Brain microvascular endothelial cell (primary cell): ENCODE results near the gene RYR2.

ENCODE experiments used
- DNase-seq: peaks from one replicate; pipeline ENCODE4 v3.0.0-alpha.2; 2020
- H3K27ac ChIP-seq: fragments of 250-450 bp; sonication (Bioruptor Pico); 2 replicates; pipeline ENCODE4 v1.5.1; 2020; ENCODE audit warnings: mild to moderate bottlenecking, moderate library complexity
- H3K27me3 ChIP-seq: fragments of 250-450 bp; sonication (Bioruptor Pico); replicated peaks from 2 replicates; pipeline ENCODE4 v1.5.1; 2020; ENCODE audit warnings: mild to moderate bottlenecking
- H3K36me3 ChIP-seq: fragments of 250-450 bp; sonication (Bioruptor Pico); replicated peaks from 2 replicates; pipeline ENCODE4 v1.5.1; 2020; ENCODE audit warnings: mild to moderate bottlenecking
- H3K4me3 ChIP-seq: 2 replicates; pipeline ENCODE4 v1.5.1; 2011; ENCODE audit warnings: low read depth, mild to moderate bottlenecking, control low read depth, low read length, moderate library complexity
- in situ Hi-C: cut with HindIII; loops from 2 replicates; pipeline ENCODE4 v1.10.0; 2017; ENCODE audit warnings: low sequenced_read_pairs, low pct_ligation_motif_present
- TF ChIP-seq, protein P1 (sequence below): IDR thresholded peaks from 2 replicates; pipeline ENCODE4 v1.5.1; 2011; ENCODE audit warnings: low read depth, mild to moderate bottlenecking, moderate library complexity, low read length, control low read depth, inconsistent platforms; ENCODE audit errors: missing control alignments

RYR2 gene

DNA sequence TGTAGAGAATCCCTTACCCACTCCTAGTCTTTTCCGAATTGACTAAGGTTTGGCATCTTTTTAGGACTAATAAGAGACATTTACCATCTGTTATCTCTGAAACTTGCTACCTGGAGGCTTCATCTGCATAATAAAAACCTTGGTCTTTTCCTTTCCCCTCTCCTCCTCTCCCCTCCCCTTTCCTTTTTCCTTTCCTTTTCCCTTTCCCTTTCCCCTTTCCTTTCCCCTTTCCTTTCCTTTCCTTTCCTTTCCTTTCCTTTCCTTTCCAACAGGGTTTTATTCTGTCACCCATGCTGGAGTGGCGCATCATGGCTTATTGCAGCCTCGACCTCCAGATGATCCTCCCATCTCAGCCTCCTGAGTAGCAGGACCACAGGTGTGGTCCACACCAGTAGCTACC is 195.7 kb downstream of the RYR2 start:
- H3K27me3 ChIP-seq, result no peaks in the 10 kb centered on the region
- TF ChIP-seq, protein P1, sequence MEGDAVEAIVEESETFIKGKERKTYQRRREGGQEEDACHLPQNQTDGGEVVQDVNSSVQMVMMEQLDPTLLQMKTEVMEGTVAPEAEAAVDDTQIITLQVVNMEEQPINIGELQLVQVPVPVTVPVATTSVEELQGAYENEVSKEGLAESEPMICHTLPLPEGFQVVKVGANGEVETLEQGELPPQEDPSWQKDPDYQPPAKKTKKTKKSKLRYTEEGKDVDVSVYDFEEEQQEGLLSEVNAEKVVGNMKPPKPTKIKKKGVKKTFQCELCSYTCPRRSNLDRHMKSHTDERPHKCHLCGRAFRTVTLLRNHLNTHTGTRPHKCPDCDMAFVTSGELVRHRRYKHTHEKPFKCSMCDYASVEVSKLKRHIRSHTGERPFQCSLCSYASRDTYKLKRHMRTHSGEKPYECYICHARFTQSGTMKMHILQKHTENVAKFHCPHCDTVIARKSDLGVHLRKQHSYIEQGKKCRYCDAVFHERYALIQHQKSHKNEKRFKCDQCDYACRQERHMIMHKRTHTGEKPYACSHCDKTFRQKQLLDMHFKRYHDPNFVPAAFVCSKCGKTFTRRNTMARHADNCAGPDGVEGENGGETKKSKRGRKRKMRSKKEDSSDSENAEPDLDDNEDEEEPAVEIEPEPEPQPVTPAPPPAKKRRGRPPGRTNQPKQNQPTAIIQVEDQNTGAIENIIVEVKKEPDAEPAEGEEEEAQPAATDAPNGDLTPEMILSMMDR, result no peak
- no peak for DNase-seq
- no peak overlapping the region for H3K4me3 ChIP-seq
- H3K36me3 ChIP-seq, result no peaks in the 10 kb centered on the region
- in situ Hi-C loops, result no loop called here
- no peak overlapping the region for H3K27ac ChIP-seq

DNA sequence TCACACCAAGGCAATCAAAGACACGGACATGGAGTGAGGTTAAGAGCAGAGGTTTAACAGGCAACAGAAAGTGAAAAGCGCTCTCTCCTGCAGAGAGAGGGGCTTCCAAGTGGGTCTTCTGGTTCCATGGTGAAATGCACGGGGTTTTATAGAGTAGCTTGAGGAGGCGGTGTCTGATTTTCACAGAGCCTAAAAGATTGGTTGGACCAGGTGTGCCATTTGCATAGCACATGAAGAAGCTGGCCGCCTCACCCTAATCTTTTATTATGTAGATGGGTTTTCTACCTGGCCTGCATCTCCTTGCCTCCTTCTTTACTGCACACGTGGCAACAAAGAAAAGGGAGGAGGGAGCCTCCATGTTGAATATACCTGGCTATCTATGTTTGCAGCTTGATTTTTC is 197.3 kb downstream of the RYR2 start:
- no peak for DNase-seq
- Histone ChIP-seq H3K27ac (no peak overlapping the region), H3K36me3 (no peaks in the 10 kb centered on the region), H3K27me3 (no peaks in the 10 kb centered on the region), H3K4me3 (no peak overlapping the region)
- in situ Hi-C loops, result no loop called here
- TF ChIP-seq, protein P1, result no peak

GRCh38 chr1:237241038-237241437 is 199.1 kb downstream of the RYR2 start:
- in situ Hi-C loops, result no loop called here
- Histone ChIP-seq H3K27me3 (no peaks in the 10 kb centered on the region), H3K36me3 (no peaks in the 10 kb centered on the region), H3K27ac (no peak overlapping the region), H3K4me3 (no peak overlapping the region)
- TF ChIP-seq, protein P1, result no peak
- DNase-seq, result no peak

DNA sequence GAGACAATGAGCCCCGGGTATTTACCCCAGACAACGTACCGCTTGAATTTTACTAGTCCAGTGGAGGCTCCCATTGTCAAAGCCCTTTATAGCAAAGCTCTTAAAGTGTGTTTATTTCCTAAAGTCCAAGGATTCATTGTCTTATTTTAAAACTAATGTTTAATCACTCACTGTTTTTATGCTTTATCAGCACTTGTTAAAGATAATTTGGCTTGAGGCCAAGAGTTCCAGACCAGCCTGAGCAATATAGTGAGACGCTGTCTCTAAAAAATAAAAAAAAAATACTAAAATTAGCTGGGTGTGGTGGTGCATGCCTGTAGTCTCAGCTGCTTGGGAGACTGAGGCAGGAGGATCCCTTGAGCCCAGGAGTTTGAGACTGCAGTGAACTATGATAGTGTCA is 202.8 kb downstream of the RYR2 start:
- H3K27ac ChIP-seq, result no peak overlapping the region
- TF ChIP-seq, protein P1, result no peak
- in situ Hi-C loops, result no loop called here

DNA sequence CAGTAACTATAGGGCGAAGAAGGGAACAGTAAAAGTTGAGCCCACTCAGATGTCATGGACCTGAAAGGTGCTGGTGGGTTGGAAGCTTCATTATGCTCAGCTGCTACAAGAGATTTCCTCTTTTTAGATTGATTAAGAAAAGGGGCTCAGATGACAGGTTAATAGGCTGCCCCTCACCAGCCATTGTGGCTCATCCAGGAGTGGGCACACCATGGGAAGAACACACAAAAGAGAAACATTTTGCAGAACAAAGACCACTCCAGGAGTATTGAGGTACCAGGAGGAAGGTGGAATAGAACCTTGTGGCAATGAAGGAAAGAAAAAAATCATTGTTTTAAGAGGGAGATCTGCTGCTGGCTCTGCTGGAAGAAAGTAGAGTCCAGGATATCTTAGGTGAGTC is 205.5 kb downstream of the RYR2 start:
- no peak overlapping the region for H3K4me3 ChIP-seq
- in situ Hi-C loops, result no loop called here
- H3K27me3 ChIP-seq, result no peaks in the 10 kb centered on the region
- H3K27ac ChIP-seq, result no peak overlapping the region
- no peak for DNase-seq
- no peaks in the 10 kb centered on the region for H3K36me3 ChIP-seq
- TF ChIP-seq, protein P1, result no peak

More for the DNA sequence above, 202.8 kb downstream of the RYR2 start:
- no peak for DNase-seq
- H3K27me3 ChIP-seq, result no peaks in the 10 kb centered on the region
- H3K36me3 ChIP-seq, result no peaks in the 10 kb centered on the region
- no peak overlapping the region for H3K4me3 ChIP-seq

GRCh38 chr1:237249120-237249519 is 207.1 kb downstream of the RYR2 start:
- in situ Hi-C loops, result no loop called here
- TF ChIP-seq, protein P1, result no peak
- Histone ChIP-seq H3K27ac (no peak overlapping the region), H3K36me3 (no peaks in the 10 kb centered on the region), H3K4me3 (no peak overlapping the region), H3K27me3 (no peaks in the 10 kb centered on the region)
- DNase-seq, result no peak
